IPS DF 4.7 (cell line): Measurements from ENCODE around the gene CEACAM18.
"Not testable (repeated sequence)": the region's sequence is repeated elsewhere in the genome, so short reads cannot be mapped to it uniquely, and the experiment has no call there.

Experiments
- DNase-seq: peaks from one replicate; pipeline ENCODE4 v3.0.0-alpha.2; 2013; ENCODE audit warnings: low spot score; ENCODE audit errors: extremely low read depth

The CEACAM18 gene

GRCh38 chr19:51461723-51462161 lies 16.6 kb upstream of the CEACAM18 start:
- no peak for DNase-seq

GRCh38 chr19:51462276-51462675 lies 16.1 kb upstream of the CEACAM18 start:
- DNase-seq = no peak

- DNase-seq = no peak
Observed at GRCh38 chr19:51462681-51463080, 15.7 kb upstream of the CEACAM18 start.

DNA sequence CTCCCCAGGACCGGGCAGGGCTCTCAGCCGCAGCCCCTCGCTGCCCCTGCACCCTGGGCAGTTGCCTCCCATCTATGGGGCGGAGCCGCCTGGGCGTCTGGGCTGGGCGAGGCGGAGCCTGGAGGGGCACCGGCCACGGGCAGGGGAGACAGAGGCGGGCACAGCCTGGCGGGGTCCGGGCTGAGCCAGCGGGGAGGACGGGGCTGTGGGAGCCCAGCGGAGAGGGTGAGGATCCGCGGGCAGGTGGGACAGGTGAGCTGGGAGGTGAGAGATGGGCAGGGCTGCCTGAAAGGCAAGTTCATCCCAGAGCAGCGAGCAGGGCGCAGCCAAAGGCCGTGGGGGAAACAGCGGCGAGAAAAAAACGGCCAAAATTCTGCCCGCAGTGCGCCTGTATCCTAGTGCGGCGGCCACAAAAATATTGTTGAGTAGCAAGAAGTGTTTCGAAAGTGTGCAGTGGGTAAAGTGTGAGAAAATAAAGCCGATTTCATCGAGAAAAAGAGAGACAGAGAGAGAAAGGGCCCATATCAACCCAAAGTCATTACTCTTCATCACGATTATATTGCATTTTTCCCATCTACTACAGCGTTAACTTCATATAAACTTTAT lies 14.3 kb upstream of the CEACAM18 start:
- DNase-seq = not testable (repeated sequence)

- DNase-seq = no peak
Observed at GRCh38 chr19:51466723-51467122, 11.6 kb upstream of the CEACAM18 start.

DNA sequence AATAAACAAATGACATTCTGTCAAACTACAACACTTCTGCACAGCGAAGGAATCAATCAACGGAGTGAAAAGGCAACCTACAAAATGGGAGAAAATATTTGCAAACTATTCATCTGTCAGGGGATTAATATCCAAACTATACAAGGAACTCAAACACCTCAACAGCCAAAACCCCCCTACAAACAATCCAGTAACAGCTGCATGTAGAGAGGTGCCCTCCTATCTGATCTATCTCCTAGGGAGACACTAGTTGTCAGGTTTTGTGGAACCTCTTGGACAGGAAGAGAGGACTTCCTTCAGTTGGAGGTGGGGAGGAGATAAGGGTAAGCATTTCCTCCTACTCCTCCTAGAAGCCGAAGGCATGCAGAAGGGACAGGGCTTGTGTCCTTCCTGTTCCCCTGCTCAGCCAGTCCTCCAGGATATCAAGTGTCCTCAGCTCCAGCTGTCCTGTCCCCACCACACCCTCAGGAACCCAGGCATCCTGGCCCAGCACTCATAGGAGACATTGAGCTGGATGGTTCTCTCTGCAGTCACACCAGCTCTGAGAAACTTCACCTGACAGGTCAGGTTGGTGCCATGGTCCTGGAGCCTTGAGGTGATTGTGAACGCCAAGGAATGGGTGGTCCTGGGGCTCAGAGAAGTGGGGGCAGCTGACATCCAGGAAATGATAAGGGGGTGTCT lies 10.3 kb upstream of the CEACAM18 start:
- DNase-seq = no peak

GRCh38 chr19:51468545-51468920 lies 9.8 kb upstream of the CEACAM18 start:
- DNase-seq = no peak

- no peak for DNase-seq
Observed at GRCh38 chr19:51469162-51469561, 9.2 kb upstream of the CEACAM18 start.

DNA sequence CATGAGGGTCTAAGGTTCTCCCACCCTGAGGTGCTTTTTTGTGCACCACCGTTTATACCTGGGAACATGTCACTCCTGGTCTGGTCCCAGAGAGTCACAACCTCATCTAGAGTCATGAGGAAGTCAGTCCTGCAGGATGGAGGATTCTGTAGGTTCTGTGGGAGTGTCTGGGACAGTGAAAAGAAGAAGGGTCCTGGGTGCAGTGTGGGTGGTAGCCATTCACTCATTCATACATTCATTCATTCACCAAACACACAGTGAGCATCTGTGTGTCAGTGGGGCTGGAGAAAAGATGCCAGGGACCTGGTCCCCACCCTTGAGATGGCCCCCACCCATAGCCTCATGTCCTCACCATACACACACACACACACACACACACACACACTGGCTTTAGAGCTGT lies 8.7 kb upstream of the CEACAM18 start:
- no peak for DNase-seq

DNA sequence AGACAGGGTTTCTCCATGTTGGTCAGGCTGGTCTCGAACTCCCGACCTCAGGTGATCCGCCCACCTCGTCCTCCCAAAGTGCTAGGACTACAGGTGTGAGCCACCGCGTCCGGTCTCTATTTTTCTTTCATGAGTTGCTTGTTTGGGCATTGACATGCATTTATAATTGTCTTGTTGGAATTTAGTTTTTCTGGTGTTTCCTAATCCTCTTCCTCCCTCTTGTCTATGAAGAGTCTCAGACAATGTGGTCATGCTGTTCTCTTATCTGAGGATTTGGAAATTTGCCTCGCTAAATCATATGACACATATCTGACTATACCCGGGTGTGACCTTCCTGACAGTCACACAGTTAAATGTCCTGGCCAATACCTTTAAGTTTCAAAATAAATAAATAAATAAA lies 7.4 kb upstream of the CEACAM18 start:
- no peak for DNase-seq

DNA sequence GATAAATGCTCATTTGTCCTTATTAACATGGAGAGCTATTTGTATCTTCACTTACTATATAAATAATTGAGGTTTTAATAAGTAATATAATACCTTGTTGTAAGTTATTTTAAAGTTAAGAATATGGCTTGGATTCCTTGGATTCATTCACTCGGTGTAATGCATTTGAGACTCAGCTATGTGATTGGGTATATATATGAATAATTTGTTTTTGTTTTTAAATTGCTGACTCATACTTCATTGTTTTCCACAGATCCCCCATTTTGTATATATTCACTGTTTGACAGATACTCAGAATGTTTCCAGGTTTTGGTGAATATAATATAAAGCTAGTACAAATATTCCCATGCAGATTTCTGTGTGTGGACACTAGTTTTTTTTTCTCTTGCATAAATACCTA lies 6.8 kb upstream of the CEACAM18 start:
- no peak for DNase-seq

DNA sequence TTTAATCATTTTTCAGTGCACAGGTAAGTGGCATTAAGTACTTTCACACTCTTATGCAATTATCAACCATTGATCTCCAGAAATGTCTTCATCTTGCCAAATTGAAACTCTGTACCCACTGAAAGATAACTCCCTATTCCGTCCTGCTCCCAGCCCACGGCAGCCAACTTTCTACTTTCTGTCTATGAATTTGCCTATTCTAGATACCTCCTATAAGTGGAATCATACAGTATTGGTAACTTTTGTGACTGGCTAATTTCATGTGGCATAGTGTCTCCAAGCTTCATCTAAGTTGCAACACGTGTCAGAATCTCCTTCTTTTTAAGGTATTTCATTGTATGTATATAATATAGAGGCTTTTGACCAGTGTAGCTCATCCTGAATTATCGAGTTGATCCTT lies 5.7 kb upstream of the CEACAM18 start:
- DNase-seq = no peak

DNA sequence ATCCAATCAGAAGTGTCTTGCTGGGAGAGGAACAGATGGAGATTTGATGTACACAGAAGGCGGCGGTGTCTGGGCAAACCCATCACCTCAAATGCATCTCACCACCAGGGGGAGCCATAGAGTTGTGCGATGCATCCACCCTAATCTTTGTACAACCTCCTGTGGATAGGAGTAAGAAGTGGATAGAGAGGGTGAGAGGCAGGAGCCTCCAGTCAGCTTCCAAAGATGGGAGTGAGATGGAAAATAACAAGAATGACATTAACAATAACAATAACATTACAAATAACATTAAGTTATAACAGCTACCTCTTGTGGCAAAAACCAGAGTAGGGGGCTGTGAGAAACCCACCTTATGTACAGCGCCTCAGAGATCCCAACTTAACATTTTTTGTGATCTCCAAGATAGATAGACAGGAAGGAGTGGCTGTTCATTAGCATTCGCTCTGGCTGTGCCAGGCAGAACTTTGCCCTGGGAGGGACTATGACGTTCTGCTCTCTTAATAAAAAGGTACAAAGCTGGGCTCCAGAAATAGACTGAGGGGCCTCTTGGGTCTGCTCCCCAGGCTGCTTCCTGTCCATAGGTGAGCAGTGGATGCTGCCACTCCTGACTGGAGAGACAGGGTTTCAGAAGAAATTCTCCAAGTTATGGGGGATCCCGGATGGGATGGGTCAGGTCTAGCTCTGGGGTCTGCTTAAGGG lies 5.2 kb upstream of the CEACAM18 start:
- no peak for DNase-seq

GRCh38 chr19:51476164-51476563 lies 2.2 kb upstream of the CEACAM18 start:
- no peak for DNase-seq

GRCh38 chr19:51477344-51477743 lies 995 bp upstream of the CEACAM18 start:
- no peak for DNase-seq

GRCh38 chr19:51479531-51480331 lies 1.4 kb downstream of the CEACAM18 start:
- no peak for DNase-seq

- DNase-seq = no peak
Observed at GRCh38 chr19:51480590-51480989, 2.3 kb downstream of the CEACAM18 start.

- DNase-seq = no peak
Observed at GRCh38 chr19:51485960-51486660, 7.8 kb downstream of the CEACAM18 start.

GRCh38 chr19:51488491-51488890 lies 10.2 kb downstream of the CEACAM18 start:
- no peak for DNase-seq

DNA sequence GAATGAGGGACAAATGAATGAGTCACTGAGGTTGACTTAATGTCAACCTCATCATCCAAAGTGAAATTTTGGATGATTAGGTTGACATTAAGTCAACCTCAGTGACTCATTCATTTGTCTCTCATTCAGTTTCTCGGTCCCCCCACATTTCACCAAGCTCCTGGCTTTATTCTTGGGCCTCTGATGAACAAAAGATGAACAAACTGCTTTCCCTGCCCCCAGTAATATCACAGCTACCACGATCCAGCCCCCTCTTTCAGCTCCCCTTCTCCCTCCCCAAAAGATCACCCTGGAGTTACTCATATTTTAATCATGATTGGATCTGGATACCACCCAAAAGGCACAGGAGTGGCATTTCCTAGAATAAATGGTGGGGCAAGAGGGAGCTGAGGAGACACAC lies 10.8 kb downstream of the CEACAM18 start:
- DNase-seq = no peak

GRCh38 chr19:51490676-51491075 lies 12.3 kb downstream of the CEACAM18 start:
- peak; percentile 25 for DNase-seq
